ENCODE data around the gene ITIH2. TPM values are rescaled to one million over a fixed set of nuclear protein-coding genes. Genes with fewer than 3 reads are reported as not detected.
"Not testable (repeated sequence)": the region's sequence is repeated elsewhere in the genome, so short reads cannot be mapped to it uniquely, and the experiment has no call there.

ITIH2 gene
- total RNA-seq, 1 donor from 2014 or later, result not detected

GRCh38 chr10:7707102-7707501 is 4.0 kb downstream of the ITIH2 start:
- H3K4me3 Mint-ChIP-seq, result no peak overlapping the region
- H3K27me3 Mint-ChIP-seq (ENCODE audit: low read depth), result peaks cover 24% of the 10 kb centered on the region
- H3K27ac Mint-ChIP-seq (ENCODE audit: unreplicated experiment), result no peak overlapping the region
- no peak for DNase-seq (ENCODE audit: low read depth, low spot score)
- no peaks in the 10 kb centered on the region for H3K36me3 Mint-ChIP-seq (ENCODE audit: low read depth)
- peaks cover 5% of the 10 kb centered on the region for H3K9me3 Mint-ChIP-seq
- TF ChIP-seq, protein P1, sequence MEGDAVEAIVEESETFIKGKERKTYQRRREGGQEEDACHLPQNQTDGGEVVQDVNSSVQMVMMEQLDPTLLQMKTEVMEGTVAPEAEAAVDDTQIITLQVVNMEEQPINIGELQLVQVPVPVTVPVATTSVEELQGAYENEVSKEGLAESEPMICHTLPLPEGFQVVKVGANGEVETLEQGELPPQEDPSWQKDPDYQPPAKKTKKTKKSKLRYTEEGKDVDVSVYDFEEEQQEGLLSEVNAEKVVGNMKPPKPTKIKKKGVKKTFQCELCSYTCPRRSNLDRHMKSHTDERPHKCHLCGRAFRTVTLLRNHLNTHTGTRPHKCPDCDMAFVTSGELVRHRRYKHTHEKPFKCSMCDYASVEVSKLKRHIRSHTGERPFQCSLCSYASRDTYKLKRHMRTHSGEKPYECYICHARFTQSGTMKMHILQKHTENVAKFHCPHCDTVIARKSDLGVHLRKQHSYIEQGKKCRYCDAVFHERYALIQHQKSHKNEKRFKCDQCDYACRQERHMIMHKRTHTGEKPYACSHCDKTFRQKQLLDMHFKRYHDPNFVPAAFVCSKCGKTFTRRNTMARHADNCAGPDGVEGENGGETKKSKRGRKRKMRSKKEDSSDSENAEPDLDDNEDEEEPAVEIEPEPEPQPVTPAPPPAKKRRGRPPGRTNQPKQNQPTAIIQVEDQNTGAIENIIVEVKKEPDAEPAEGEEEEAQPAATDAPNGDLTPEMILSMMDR (conservative IDR thresholded peaks at IDR 0.05), result no peak
- no peaks in the 10 kb centered on the region for H3K4me1 Mint-ChIP-seq

DNA sequence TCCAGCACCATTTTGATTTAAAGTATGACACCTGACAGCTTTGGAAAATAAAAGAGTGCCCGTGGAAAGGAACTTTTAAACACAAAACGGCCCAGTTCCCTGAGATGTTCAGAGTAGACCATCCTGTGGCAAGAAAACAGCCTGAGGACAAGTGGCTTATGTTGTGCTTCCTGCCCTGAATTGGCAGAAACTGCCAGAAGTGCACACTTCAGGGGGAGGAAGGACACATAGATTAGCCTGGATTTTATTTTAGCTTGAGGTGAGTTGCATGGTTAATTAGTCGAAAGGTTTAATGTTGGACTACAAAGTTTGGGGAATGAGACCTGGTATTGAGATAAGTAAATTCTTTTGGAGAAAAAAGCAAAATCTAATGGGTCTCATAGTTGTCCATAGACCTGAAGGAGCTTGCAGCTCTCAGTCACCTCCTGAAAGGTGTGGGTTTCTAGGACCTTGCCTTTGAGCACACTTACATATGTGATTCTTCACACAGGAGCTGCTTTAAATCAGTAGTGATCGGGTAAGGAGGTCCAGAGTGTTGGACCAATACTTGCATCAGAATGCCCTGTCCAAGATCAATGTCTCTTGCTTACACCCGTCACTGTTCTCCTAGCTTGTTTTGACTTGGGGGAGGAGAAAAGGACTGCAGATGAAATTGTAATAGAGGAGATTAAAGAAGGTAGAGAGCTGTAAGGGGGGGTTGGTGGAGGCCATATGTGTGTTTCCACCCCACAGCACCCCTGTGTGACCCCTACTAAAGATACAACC is 4.9 kb downstream of the ITIH2 start:
- Mint-ChIP-seq H3K4me3 (no peak overlapping the region), H3K27me3 (ENCODE audit: low read depth) (peaks cover 17% of the 10 kb centered on the region), H3K4me1 (no peaks in the 10 kb centered on the region), H3K36me3 (ENCODE audit: low read depth) (no peaks in the 10 kb centered on the region), H3K27ac (ENCODE audit: unreplicated experiment) (no peak overlapping the region), H3K9me3 (peaks cover 5% of the 10 kb centered on the region)
- DNase-seq (ENCODE audit: low read depth, low spot score), result no peak
- TF ChIP-seq, protein P1 (conservative IDR thresholded peaks at IDR 0.05), result no peak

- Mint-ChIP-seq H3K9me3 (peaks cover 5% of the 10 kb centered on the region), H3K36me3 (ENCODE audit: low read depth) (no peaks in the 10 kb centered on the region), H3K27me3 (ENCODE audit: low read depth) (peaks cover 13% of the 10 kb centered on the region), H3K4me1 (no peaks in the 10 kb centered on the region), H3K27ac (ENCODE audit: unreplicated experiment) (no peak overlapping the region), H3K4me3 (no peak overlapping the region)
- no peak for DNase-seq (ENCODE audit: low read depth, low spot score)
- TF ChIP-seq, protein P1 (conservative IDR thresholded peaks at IDR 0.05), result no peak
These were observed 5.7 kb downstream of the ITIH2 start for GRCh38 chr10:7708832-7709231.

DNA sequence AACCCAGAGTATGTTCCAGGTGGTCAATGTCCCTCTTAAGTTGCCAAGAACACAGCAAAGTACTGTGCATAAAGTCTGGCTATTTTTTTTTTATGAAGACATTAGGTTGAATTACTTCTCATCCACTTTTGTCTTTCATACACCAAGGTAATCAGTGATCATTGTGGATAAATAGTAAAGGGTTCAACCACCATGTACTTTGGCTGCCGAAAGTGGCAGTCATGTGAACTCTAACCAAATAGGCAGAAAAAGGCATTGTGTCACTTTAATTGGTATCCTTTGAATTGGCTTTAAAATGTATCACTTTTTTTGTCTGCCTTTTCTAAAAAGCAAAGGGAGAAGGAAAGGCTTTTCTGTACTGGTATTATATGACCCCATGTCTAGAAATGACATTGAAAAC is 7.3 kb downstream of the ITIH2 start:
- TF ChIP-seq, protein P1 (conservative IDR thresholded peaks at IDR 0.05), result no peak
- H3K4me3 Mint-ChIP-seq, result no peak overlapping the region
- H3K36me3 Mint-ChIP-seq (ENCODE audit: low read depth), result no peaks in the 10 kb centered on the region
- DNase-seq (ENCODE audit: low read depth, low spot score), result no peak
- peaks cover 5% of the 10 kb centered on the region for H3K9me3 Mint-ChIP-seq
- H3K27me3 Mint-ChIP-seq (ENCODE audit: low read depth), result peaks cover 8% of the 10 kb centered on the region
- H3K27ac Mint-ChIP-seq (ENCODE audit: unreplicated experiment), result no peak overlapping the region
- H3K4me1 Mint-ChIP-seq, result no peaks in the 10 kb centered on the region

GRCh38 chr10:7711075-7711474 is 8.0 kb downstream of the ITIH2 start:
- DNase-seq (ENCODE audit: low read depth, low spot score); H3K27me3 Mint-ChIP-seq (ENCODE audit: low read depth); H3K4me3 Mint-ChIP-seq; H3K36me3 Mint-ChIP-seq (ENCODE audit: low read depth); H3K4me1 Mint-ChIP-seq; H3K27ac Mint-ChIP-seq (ENCODE audit: unreplicated experiment); H3K9me3 Mint-ChIP-seq: not testable (repeated sequence)

- H3K27me3 Mint-ChIP-seq (ENCODE audit: low read depth), result no peaks in the 10 kb centered on the region
- DNase-seq (ENCODE audit: low read depth, low spot score), result no peak
- no peak overlapping the region for H3K27ac Mint-ChIP-seq (ENCODE audit: unreplicated experiment)
- no peaks in the 10 kb centered on the region for H3K4me1 Mint-ChIP-seq
- no peaks in the 10 kb centered on the region for H3K36me3 Mint-ChIP-seq (ENCODE audit: low read depth)
- no peak overlapping the region for H3K4me3 Mint-ChIP-seq
- peaks cover 5% of the 10 kb centered on the region for H3K9me3 Mint-ChIP-seq
- TF ChIP-seq, protein P1 (conservative IDR thresholded peaks at IDR 0.05), result no peak
These were observed 12.4 kb downstream of the ITIH2 start for GRCh38 chr10:7715515-7715914.
